ENCODE data around the gene WNT1.

Gene WNT1

GRCh38 chr12:48998497-48999353 is 20.6 kb downstream of the WNT1 start:
- Histone ChIP-seq H3K27me3 (ENCODE audit: insufficient read depth, low read length, poor library complexity, severe bottlenecking) (no peaks in the 10 kb centered on the region), H3K4me2 (ENCODE audit: low read depth, low read length, poor library complexity, severe bottlenecking) (peak overlapping the region; percentile 17), H3K4me3 (ENCODE audit: low read length, poor library complexity, severe bottlenecking) (peak overlapping the region; percentile 4), H4K20me1 (ENCODE audit: insufficient read depth, low read length, poor library complexity, severe bottlenecking) (no peaks in the 10 kb centered on the region), H3K9ac (ENCODE audit: low read depth, low read length, poor library complexity, severe bottlenecking) (no peak overlapping the region), H3K9me2 (replicated peaks; ENCODE audit: low read depth, low read length) (no peaks in the 10 kb centered on the region), H3K4me1 (ENCODE audit: insufficient read depth, low read length, poor library complexity, severe bottlenecking) (peaks cover 8% of the 10 kb centered on the region), H3K36me3 (ENCODE audit: insufficient read depth, low read length) (no peaks in the 10 kb centered on the region; the same call in 1 of the 2 replicates), H3K79me2 (ENCODE audit: insufficient read depth, low read length) (no peaks in the 10 kb centered on the region), H3K9me3 (ENCODE audit: insufficient read depth, low read depth, low read length) (no peaks in the 10 kb centered on the region), H3F3A (ENCODE audit: low read depth) (no peaks in the 10 kb centered on the region), H2AFZ (ENCODE audit: low read length) (no peak overlapping the region)
- TF ChIP-seq EZH2phosphoT487 (IDR thresholded peaks at IDR 0.05; ENCODE audit: borderline replicate concordance) (no peak), CTCF (conservative IDR thresholded peaks at IDR 0.05; ENCODE audit: low read length) (no peak)

GRCh38 chr12:48999371-49000131 is 21.4 kb downstream of the WNT1 start, which contains the start of gene DDN:
Gene DDN (minus strand): TSS chr12:48999375. CDS start chr12:48999287, 88 bp downstream.
- Histone ChIP-seq H3K9me2 (replicated peaks; ENCODE audit: low read depth, low read length) (no peaks in the 10 kb centered on the region), H3K9ac (ENCODE audit: low read depth, low read length, poor library complexity, severe bottlenecking) (peak within 1 kb of the TSS; percentile 61), H3K4me2 (ENCODE audit: low read depth, low read length, poor library complexity, severe bottlenecking) (peak within 1 kb of the TSS; percentile 91), H3K27me3 (ENCODE audit: insufficient read depth, low read length, poor library complexity, severe bottlenecking) (no peaks in the 10 kb centered on the region), H3K4me1 (ENCODE audit: insufficient read depth, low read length, poor library complexity, severe bottlenecking) (peaks cover 8% of the 10 kb centered on the region), H3K79me2 (ENCODE audit: insufficient read depth, low read length) (no peaks in the 10 kb centered on the region), H2AFZ (ENCODE audit: low read length) (peak within 1 kb of the TSS; percentile 80), H3F3A (ENCODE audit: low read depth) (no peaks in the 10 kb centered on the region), H3K36me3 (ENCODE audit: insufficient read depth, low read length) (no peaks in the 10 kb centered on the region; the same call in 1 of the 2 replicates), H4K20me1 (ENCODE audit: insufficient read depth, low read length, poor library complexity, severe bottlenecking) (no peaks in the 10 kb centered on the region), H3K4me3 (ENCODE audit: low read length, poor library complexity, severe bottlenecking) (peak within 1 kb of the TSS; percentile 68), H3K9me3 (ENCODE audit: insufficient read depth, low read depth, low read length) (no peaks in the 10 kb centered on the region)
- TF ChIP-seq CTCF (conservative IDR thresholded peaks at IDR 0.05; ENCODE audit: low read length): no peak; the same call in 1 of the 2 replicates
- no peak for TF ChIP-seq EZH2phosphoT487 (IDR thresholded peaks at IDR 0.05; ENCODE audit: borderline replicate concordance)

- no peaks in the 10 kb centered on the region; the same call in 1 of the 2 replicates for H3K36me3 ChIP-seq (ENCODE audit: insufficient read depth, low read length)
- no peak overlapping the region for H3K4me3 ChIP-seq (ENCODE audit: low read length, poor library complexity, severe bottlenecking)
- no peaks in the 10 kb centered on the region for H4K20me1 ChIP-seq (ENCODE audit: insufficient read depth, low read length, poor library complexity, severe bottlenecking)
- no peaks in the 10 kb centered on the region for H3F3A ChIP-seq (ENCODE audit: low read depth)
- H3K4me2 ChIP-seq (ENCODE audit: low read depth, low read length, poor library complexity, severe bottlenecking): no peak overlapping the region
- H3K9me2 ChIP-seq (replicated peaks; ENCODE audit: low read depth, low read length): no peaks in the 10 kb centered on the region
- no peaks in the 10 kb centered on the region for H3K79me2 ChIP-seq (ENCODE audit: insufficient read depth, low read length)
- peak overlapping the region; percentile 61 for H3K9ac ChIP-seq (ENCODE audit: low read depth, low read length, poor library complexity, severe bottlenecking)
- H3K9me3 ChIP-seq (ENCODE audit: insufficient read depth, low read depth, low read length): no peaks in the 10 kb centered on the region
- H3K27me3 ChIP-seq (ENCODE audit: insufficient read depth, low read length, poor library complexity, severe bottlenecking): no peaks in the 10 kb centered on the region
- no peak overlapping the region for H2AFZ ChIP-seq (ENCODE audit: low read length)
- H3K4me1 ChIP-seq (ENCODE audit: insufficient read depth, low read length, poor library complexity, severe bottlenecking): peaks cover 8% of the 10 kb centered on the region
- TF ChIP-seq CTCF (conservative IDR thresholded peaks at IDR 0.05; ENCODE audit: low read length) (no peak), EZH2phosphoT487 (IDR thresholded peaks at IDR 0.05; ENCODE audit: borderline replicate concordance) (no peak)
Measured at GRCh38 chr12:49000346-49000745, 22.2 kb downstream of the WNT1 start.

All from Loucy (cell line).